ENCODE data around the gene ASH1L. TPM values are rescaled to one million over a fixed set of nuclear protein-coding genes. Genes with fewer than 3 reads are reported as not detected.

ASH1L gene
- total RNA-seq, 1 experiment from 2014 or later = 30.5 TPM

GRCh38 chr1:155481741-155482241, 80.8 kb downstream of the ASH1L start:
- H2AFZ ChIP-seq (ENCODE audit: low read depth, low read length, poor library complexity, severe bottlenecking) = no peak overlapping the region
- no peak overlapping the region for H3K9ac ChIP-seq (ENCODE audit: low read length)
- TF ChIP-seq RAD21 (IDR thresholded peaks at IDR 0.05; ENCODE audit: low read depth) (no peak), CTCF (IDR thresholded peaks at IDR 0.05 in 2 of 3, conservative IDR thresholded peaks at IDR 0.05 in 1 of 3; ENCODE audit: borderline replicate concordance in 1 of 3, insufficient read depth in 1 of 3, low read depth in 2 of 3, low read length in 2 of 3) (no peak), SRF (IDR thresholded peaks at IDR 0.05; ENCODE audit: low read depth) (no peak), ATF3 (IDR thresholded peaks at IDR 0.05) (no peak), SIN3A (IDR thresholded peaks at IDR 0.05; ENCODE audit: low read depth) (no peak), POLR2AphosphoS5 (IDR thresholded peaks at IDR 0.05; ENCODE audit: low read depth, low read length) (no peak), JUND (IDR thresholded peaks at IDR 0.05) (no peak), YY1 (IDR thresholded peaks at IDR 0.05; ENCODE audit: extremely low read depth, insufficient replicate concordance, low read depth, low read length) (no peak), CEBPB (IDR thresholded peaks at IDR 0.05; ENCODE audit: low read depth) (no peak), FOSL1 (IDR thresholded peaks at IDR 0.05; ENCODE audit: low read depth) (no peak), MAX (IDR thresholded peaks at IDR 0.05) (no peak), ZBTB33 (IDR thresholded peaks at IDR 0.05; ENCODE audit: extremely low read depth, insufficient replicate concordance, low read length) (no peak), CBX3 (IDR thresholded peaks at IDR 0.05; ENCODE audit: low read depth) (no peak), ELF1 (IDR thresholded peaks at IDR 0.05; ENCODE audit: borderline replicate concordance, low read depth) (no peak), REST (IDR thresholded peaks at IDR 0.05; ENCODE audit: low read depth) (no peak), EZH2 (IDR thresholded peaks at IDR 0.05) (no peak), POLR2A (IDR thresholded peaks at IDR 0.05; ENCODE audit: borderline replicate concordance, extremely low read depth, insufficient read depth, insufficient read length) (no peak), TCF7L2 (IDR thresholded peaks at IDR 0.05; ENCODE audit: borderline replicate concordance, extremely low read depth, insufficient read depth, insufficient read length) (no peak)
- BruUV-seq (replicated peaks) = no TSS peak
- ChIA-PET POLR2A (no interaction called here), CTCF (interaction anchor here (1.1 kb wide), 1 partner anchor 22 kb away, joined by 3 read pairs; no protein-coding TSS in a partner anchor), RAD21 (ENCODE audit: low non-redundant PET in 1 of 2, low total read pairs in 2 of 2, uncharacterized antibody in 2 of 2, unreplicated experiment in 2 of 2) (no interaction called here)
- no peak overlapping the region for H3K4me2 ChIP-seq (ENCODE audit: low read length)
- intact Hi-C loops (cut with micrococcal nuclease) = no loop called here
- no peaks in the 10 kb centered on the region for H3K9me2 ChIP-seq (ENCODE audit: insufficient read depth)
- no peaks in the 10 kb centered on the region for H3K27me3 ChIP-seq (ENCODE audit: insufficient read depth, low read length)
- no peaks in the 10 kb centered on the region; the same call in 1 of the 2 replicates for H4K20me1 ChIP-seq (ENCODE audit: insufficient read depth)
- H3K36me3 ChIP-seq (ENCODE audit: control insufficient read depth in 1 of 2, insufficient read depth in 2 of 2, low read length in 2 of 2) = peaks cover 4 to 17% of the 10 kb centered on the region in 2 experiments; a peak in 3 of 4 replicates
- ATAC-seq (no peak), DNase-seq (ENCODE audit: low read depth, low spot score) (no peak)
- no peak overlapping the region for H3K4me3 ChIP-seq (replicated peaks in 1 of 2; ENCODE audit: low read depth in 1 of 2, low read length in 2 of 2)
- H3K4me1 ChIP-seq (ENCODE audit: control insufficient read depth in 1 of 2, insufficient read depth in 2 of 2, low read length in 2 of 2) = peaks cover 0 to 6% of the 10 kb centered on the region in 2 experiments; a peak in 1 of 4 replicates
- no peaks in the 10 kb centered on the region for H3K9me3 ChIP-seq (ENCODE audit: control insufficient read depth in 1 of 2, insufficient read depth in 1 of 2, low read depth in 1 of 2, low read length in 2 of 2)
- no peak overlapping the region for H3K27ac ChIP-seq (ENCODE audit: low read depth, low read length)
- peaks cover 25% of the 10 kb centered on the region for H3K79me2 ChIP-seq (ENCODE audit: insufficient read depth, low read length)

All from HCT116 (cell line).